ENCODE data around the gene SAE1. TPM values are rescaled to one million over a fixed set of nuclear protein-coding genes. Genes with fewer than 3 reads are reported as not detected.

Gene SAE1
- total RNA-seq, 1 experiment from 2014 or later: 251 TPM

GRCh38 chr19:47157431-47158321, 27.0 kb downstream of the SAE1 start:
- no peaks in the 10 kb centered on the region for H3K9me3 ChIP-seq
- DNase-seq: peak; percentile 42 to 45
- H3K4me3 ChIP-seq (ENCODE audit: low read depth, low read length): no peak overlapping the region
- peaks cover 22% of the 10 kb centered on the region for H3K4me1 ChIP-seq
- Mint-ChIP-seq H3K36me3 (ENCODE audit: insufficient read depth, unreplicated experiment) (peaks cover 96% of the 10 kb centered on the region), H3K4me3 (ENCODE audit: unreplicated experiment) (no peak overlapping the region), H3K27me3 (ENCODE audit: insufficient read depth, unreplicated experiment) (no peaks in the 10 kb centered on the region), H3K9me3 (ENCODE audit: unreplicated experiment) (no peaks in the 10 kb centered on the region), H3K4me1 (ENCODE audit: low read depth, unreplicated experiment) (peaks cover 28% of the 10 kb centered on the region), H3K27ac (ENCODE audit: unreplicated experiment) (peak overlapping the region; percentile 91)
- POLR2A ChIA-PET: interaction anchor here (0.6 to 0.7 kb wide), 2 partner anchors 44 to 86 kb away, joined by 3 read pairs; partner anchors contain the start of gene ZC3H4
- no peak for TF ChIP-seq CTCF (IDR thresholded peaks at IDR 0.05; ENCODE audit: insufficient read depth in 1 of 2, low read depth in 1 of 2, low read length in 1 of 2, severe bottlenecking in 1 of 2, unreplicated experiment in 1 of 2)
- no peaks in the 10 kb centered on the region; the same call in 1 of the 2 replicates for H3K36me3 ChIP-seq (ENCODE audit: control insufficient read depth, insufficient read depth, low read length)
- CTCF ChIA-PET: interaction anchor here (0.8 to 1.2 kb wide), 3 partner anchors 53 to 86 kb away, joined by 3 to 4 read pairs (median 3); no protein-coding TSS in a partner anchor
- intact Hi-C loops (cut with micrococcal nuclease; ENCODE audit: unreplicated experiment): loop anchor here (5.0 kb wide), 1 partner anchor 35 kb away; no protein-coding TSS in a partner anchor
- no peaks in the 10 kb centered on the region for H3K27me3 ChIP-seq (replicated peaks; ENCODE audit: control insufficient read depth, insufficient read depth, low read length)
- BruUV-seq (replicated peaks): no TSS peak

- no peak for DNase-seq
- Histone ChIP-seq H3K27me3 (replicated peaks; ENCODE audit: control insufficient read depth, insufficient read depth, low read length) (no peaks in the 10 kb centered on the region), H3K9me3 (no peaks in the 10 kb centered on the region), H3K4me3 (ENCODE audit: low read depth, low read length) (no peak overlapping the region), H3K36me3 (ENCODE audit: control insufficient read depth, insufficient read depth, low read length) (no peaks in the 10 kb centered on the region; the same call in 1 of the 2 replicates), H3K4me1 (peaks cover 14% of the 10 kb centered on the region)
- peaks cover 89% of the 10 kb centered on the region for H3K36me3 Mint-ChIP-seq (ENCODE audit: insufficient read depth, unreplicated experiment)
- H3K27ac Mint-ChIP-seq (ENCODE audit: unreplicated experiment): peak overlapping the region; percentile 91
- intact Hi-C loops (cut with micrococcal nuclease; ENCODE audit: unreplicated experiment): loop anchor here (5.0 kb wide), 1 partner anchor 34 kb away; no protein-coding TSS in a partner anchor
- CTCF ChIA-PET: interaction anchor here (0.8 to 1.2 kb wide), 2 partner anchors 52 to 86 kb away, joined by 3 read pairs; no protein-coding TSS in a partner anchor
- BruUV-seq (replicated peaks): no TSS peak
- TF ChIP-seq CTCF (IDR thresholded peaks at IDR 0.05; ENCODE audit: insufficient read depth in 1 of 2, low read depth in 1 of 2, low read length in 1 of 2, severe bottlenecking in 1 of 2, unreplicated experiment in 1 of 2): no peak
- no peaks in the 10 kb centered on the region for H3K27me3 Mint-ChIP-seq (ENCODE audit: insufficient read depth, unreplicated experiment)
- POLR2A ChIA-PET: no interaction called here
- H3K4me3 Mint-ChIP-seq (ENCODE audit: unreplicated experiment): no peak overlapping the region
- no peaks in the 10 kb centered on the region for H3K9me3 Mint-ChIP-seq (ENCODE audit: unreplicated experiment)
- H3K4me1 Mint-ChIP-seq (ENCODE audit: low read depth, unreplicated experiment): peaks cover 24% of the 10 kb centered on the region
Measured at GRCh38 chr19:47158367-47158791, 27.7 kb downstream of the SAE1 start.

- POLR2A ChIA-PET: no interaction called here
Measured at GRCh38 chr19:47158879-47159503, 28.4 kb downstream of the SAE1 start.

More at GRCh38 chr19:47158879-47159503, 28.4 kb downstream of the SAE1 start:
- intact Hi-C loops (cut with micrococcal nuclease; ENCODE audit: unreplicated experiment): loop anchor here (5.0 kb wide), 1 partner anchor 33 kb away; no protein-coding TSS in a partner anchor
- Histone ChIP-seq H3K4me3 (ENCODE audit: low read depth, low read length) (no peak overlapping the region), H3K4me1 (peaks cover 14% of the 10 kb centered on the region), H3K27me3 (replicated peaks; ENCODE audit: control insufficient read depth, insufficient read depth, low read length) (no peaks in the 10 kb centered on the region), H3K9me3 (no peaks in the 10 kb centered on the region), H3K36me3 (ENCODE audit: control insufficient read depth, insufficient read depth, low read length) (no peaks in the 10 kb centered on the region; the same call in 1 of the 2 replicates)
- TF ChIP-seq CTCF (IDR thresholded peaks at IDR 0.05; ENCODE audit: insufficient read depth in 1 of 2, low read depth in 1 of 2, low read length in 1 of 2, severe bottlenecking in 1 of 2, unreplicated experiment in 1 of 2): no peak
- no TSS peak for BruUV-seq (replicated peaks)
- no peak for DNase-seq
- Mint-ChIP-seq H3K9me3 (ENCODE audit: unreplicated experiment) (no peaks in the 10 kb centered on the region), H3K4me3 (ENCODE audit: unreplicated experiment) (no peak overlapping the region), H3K27me3 (ENCODE audit: insufficient read depth, unreplicated experiment) (no peaks in the 10 kb centered on the region), H3K27ac (ENCODE audit: unreplicated experiment) (peak overlapping the region; percentile 91), H3K36me3 (ENCODE audit: insufficient read depth, unreplicated experiment) (peaks cover 83% of the 10 kb centered on the region), H3K4me1 (ENCODE audit: low read depth, unreplicated experiment) (peaks cover 24% of the 10 kb centered on the region)
- CTCF ChIA-PET: interaction anchor here (0.6 kb wide), 1 partner anchor 52 kb away, joined by 3 read pairs; no protein-coding TSS in a partner anchor

Measured in Caco-2 (cell line).